IMR-90 (cell line): Measurements from ENCODE around the gene NSMCE3. TPM values are rescaled to one million over a fixed set of nuclear protein-coding genes. Genes with fewer than 3 reads are reported as not detected.

ENCODE experiments used
- ATAC-seq: fragments of 200-7000 bp; cut with Tn5 transposase; 2 replicates; pipeline ENCODE4 v1.9.1; 2020; ENCODE audit warnings: low read depth, mild to moderate bottlenecking, moderate library complexity
- BruUV-seq: library from RNA; stranded (reverse); fragments of 400-500 nt; replicated peaks from 2 replicates; lab custom pipeline; 2021; lab: Mats Ljungman, UMichigan
- CTCF ChIA-PET: fragments of 300-600 bp; formaldehyde crosslinking; extraction: SDS; loops from one replicate; lab custom pipeline; 2021; ENCODE audit warnings: antibody characterized with exemption; lab: Yijun Ruan, JAX
- POLR2A ChIA-PET: fragments of 300-600 bp; sonication (Branson Sonifier 250); formaldehyde crosslinking; loops from one replicate; lab custom pipeline; 2022; ENCODE audit warnings: antibody characterized with exemption; ENCODE audit not compliant: unreplicated experiment; lab: Charles Lee
- DNase-seq: peaks from one replicate; pipeline ENCODE4 v3.0.0; 2013
- H2AFZ ChIP-seq: replicated peaks from 2 replicates; pipeline ENCODE3; 2013; ENCODE audit warnings: low read length, mild to moderate bottlenecking; ENCODE audit not compliant: poor library complexity
- H2AK5ac ChIP-seq: 2 replicates; pipeline ENCODE4 v1.6.1; 2013; ENCODE audit warnings: low read depth, low read length, inconsistent platforms
- H2AK9ac ChIP-seq: replicated peaks from 2 replicates; pipeline ENCODE3; 2013; ENCODE audit warnings: mild to moderate bottlenecking, low read depth, low read length, moderate library complexity; ENCODE audit not compliant: poor library complexity
- H2BK120ac ChIP-seq: 2 replicates; pipeline ENCODE4 v1.6.1; 2013; ENCODE audit warnings: low read depth, low read length, inconsistent platforms
- H2BK15ac ChIP-seq: 3 replicates; pipeline ENCODE4 v1.6.1; 2013; ENCODE audit warnings: low read depth, low read length, inconsistent platforms
- H2BK20ac ChIP-seq: 2 replicates; pipeline ENCODE4 v1.6.1; 2013; ENCODE audit warnings: low read depth, mild to moderate bottlenecking, inconsistent platforms, low read length, moderate library complexity
- H2BK5ac ChIP-seq: 2 replicates; pipeline ENCODE4 v1.6.1; 2013; ENCODE audit warnings: mild to moderate bottlenecking, low read depth, low read length, inconsistent platforms; ENCODE audit not compliant: poor library complexity, severe bottlenecking
- H3K14ac ChIP-seq: replicated peaks from 2 replicates; pipeline ENCODE4 v1.6.1; 2013; ENCODE audit warnings: low read depth, low read length, inconsistent platforms
- H3K18ac ChIP-seq: 2 replicates; pipeline ENCODE4 v1.6.1; 2013; ENCODE audit warnings: low read depth, low read length, control low read depth
- H3K23ac ChIP-seq: 2 replicates; pipeline ENCODE4 v1.6.1; 2013; ENCODE audit warnings: low read depth, low read length, inconsistent platforms
- H3K27ac ChIP-seq: 2 replicates; pipeline ENCODE4 v1.5.1; 2013; ENCODE audit warnings: mild to moderate bottlenecking, control low read depth, low read length; ENCODE audit not compliant: insufficient read depth
- H3K27me3 ChIP-seq: 2 replicates; pipeline ENCODE4 v1.6.1; 2013; ENCODE audit warnings: low read length; ENCODE audit not compliant: control insufficient read depth, insufficient read depth
- H3K36me3 ChIP-seq: 2 replicates; pipeline ENCODE4 v1.6.1; 2013; ENCODE audit warnings: low read length, mixed read lengths; ENCODE audit not compliant: control insufficient read depth, insufficient read depth
- H3K4ac ChIP-seq: 2 replicates; pipeline ENCODE4 v1.6.1; 2013; ENCODE audit warnings: low read depth, low read length, inconsistent platforms
- H3K4me1 ChIP-seq: 2 replicates; pipeline ENCODE4 v1.6.1; 2013; ENCODE audit warnings: low read length, mixed read lengths; ENCODE audit not compliant: control insufficient read depth, insufficient read depth
- H3K4me2 ChIP-seq: 2 replicates; pipeline ENCODE4 v1.6.1; 2013; ENCODE audit warnings: low read depth, mild to moderate bottlenecking, control low read depth, low read length, moderate library complexity
- H3K4me3 ChIP-seq: 2 replicates; pipeline ENCODE4 v1.5.1; 2013; ENCODE audit warnings: low read depth, mild to moderate bottlenecking, control low read depth, low read length, moderate library complexity; ENCODE audit not compliant: insufficient read depth
- H3K56ac ChIP-seq: 2 replicates; pipeline ENCODE4 v1.6.1; 2013; ENCODE audit warnings: low read length, inconsistent platforms; ENCODE audit not compliant: insufficient read depth; ENCODE audit errors: extremely low read depth
- H3K79me1 ChIP-seq, 2 experiments: 2 replicates each; pipeline ENCODE4 v1.6.1; 2013; ENCODE audit warnings: low read length in 2 of 2, inconsistent platforms in 1 of 2, low read depth in 1 of 2
- H3K9ac ChIP-seq: 2 replicates; pipeline ENCODE4 v1.6.1; 2013; ENCODE audit warnings: low read depth, low read length, control low read depth
- H3K9me1 ChIP-seq: 2 replicates; pipeline ENCODE4 v1.6.1; 2013; ENCODE audit warnings: low read length, inconsistent platforms; ENCODE audit not compliant: insufficient read depth
- H3K9me3 ChIP-seq: 2 replicates; pipeline ENCODE4 v1.6.1; 2013; ENCODE audit warnings: low read length; ENCODE audit not compliant: control insufficient read depth, insufficient read depth
- H4K20me1 ChIP-seq: 2 replicates; pipeline ENCODE4 v1.6.1; 2013; ENCODE audit warnings: low read length, inconsistent platforms; ENCODE audit not compliant: insufficient read depth
- H4K5ac ChIP-seq: 2 replicates; pipeline ENCODE4 v1.6.1; 2013; ENCODE audit warnings: mild to moderate bottlenecking, low read depth, low read length, control low read depth
- H4K8ac ChIP-seq, 2 experiments: 2 replicates each; pipeline ENCODE4 v1.6.1; 2013; ENCODE audit warnings: low read depth in 2 of 2, low read length in 2 of 2, control low read depth in 1 of 2, inconsistent platforms in 1 of 2
- H4K91ac ChIP-seq: 2 replicates; pipeline ENCODE4 v1.6.1; 2013; ENCODE audit warnings: low read depth, low read length, inconsistent platforms; ENCODE audit not compliant: insufficient read depth
- BHLHE40 ChIP-seq: fragments of 150-350 bp; IDR thresholded peaks from 2 replicates; pipeline ENCODE4 v1.6.1; 2016; ENCODE audit warnings: mild to moderate bottlenecking, low read depth, low read length
- CEBPB ChIP-seq: IDR thresholded peaks from 2 replicates; pipeline ENCODE4 v1.6.1; 2012; ENCODE audit warnings: low read depth, low read length, improper control_type of control experiment
- CTCF ChIP-seq: conservative IDR thresholded peaks from 2 replicates; pipeline ENCODE4 v1.5.1; 2012; ENCODE audit warnings: mild to moderate bottlenecking, low read depth, low read length, improper control_type of control experiment
- FOS ChIP-seq: fragments of 150-350 bp; IDR thresholded peaks from 2 replicates; pipeline ENCODE4 v1.6.1; 2016; ENCODE audit warnings: low read depth, low read length
- MAFK ChIP-seq: IDR thresholded peaks from 2 replicates; pipeline ENCODE4 v1.6.1; 2012; ENCODE audit warnings: low read depth, low read length, improper control_type of control experiment
- MAZ ChIP-seq: IDR thresholded peaks from 2 replicates; pipeline ENCODE4 v1.6.1; 2012; ENCODE audit warnings: low read depth, mild to moderate bottlenecking, low read length, improper control_type of control experiment, moderate library complexity, borderline replicate concordance
- MXI1 ChIP-seq: IDR thresholded peaks from 2 replicates; pipeline ENCODE4 v1.6.1; 2012; ENCODE audit warnings: low read depth, mild to moderate bottlenecking, low read length, moderate library complexity, borderline replicate concordance
- POLR2A ChIP-seq: IDR thresholded peaks from 2 replicates; pipeline ENCODE4 v1.6.1; 2012; ENCODE audit warnings: mild to moderate bottlenecking, low read depth, low read length
- RAD21 ChIP-seq: IDR thresholded peaks from 2 replicates; pipeline ENCODE4 v1.6.1; 2012; ENCODE audit warnings: low read length, improper control_type of control experiment
- RCOR1 ChIP-seq: IDR thresholded peaks from 2 replicates; pipeline ENCODE4 v1.6.1; 2012; ENCODE audit warnings: mild to moderate bottlenecking, low read length, improper control_type of control experiment; ENCODE audit not compliant: insufficient replicate concordance
- RFX5 ChIP-seq: IDR thresholded peaks from 2 replicates; pipeline ENCODE4 v1.8.0; 2012; ENCODE audit warnings: low read depth, mild to moderate bottlenecking, low read length, moderate library complexity
- SMC3 ChIP-seq: fragments of 150-350 bp; IDR thresholded peaks from 2 replicates; pipeline ENCODE4 v1.6.1; 2016; ENCODE audit warnings: low read depth, mild to moderate bottlenecking, antibody characterized with exemption, low read length, moderate library complexity
- WGBS, 2 experiments: methylation state at CpG; one replicate each; pipeline versions ENCODE4 v1.1.5 to v1.1.7; 2013; ENCODE audit warnings: missing lambda C conversion rate in 2 of 2; ENCODE audit not compliant: insufficient read length in 1 of 2; ENCODE audit errors: extremely low coverage in 2 of 2; 5-methylcytosine and 5-hydroxymethylcytosine counted together
- dilution Hi-C: fragments of 300-500 bp; cut with HindIII; formaldehyde crosslinking; loops from one replicate; pipeline ENCODE4 v1.14.3; 2018; ENCODE audit warnings: low sequenced_read_pairs; ENCODE audit not compliant: unreplicated experiment
- in situ Hi-C: fragments of 300-500 bp; cut with MboI; formaldehyde crosslinking; loops from 3 replicates; pipeline ENCODE4 v1.14.3; 2019; ENCODE audit warnings: low sequenced_read_pairs, inconsistent platforms, mixed read lengths
- intact Hi-C: fragments of 100-400 bp; cut with micrococcal nuclease; formaldehyde crosslinking; loops from 2 replicates; pipeline ENCODE4 v1.10.0; 2022
- polyA plus RNA-seq, 3 experiments: library from polyadenylated mRNA; depleted of rRNA; stranded (reverse); fragments of >200 nt; gene quantifications; 2 replicates each; pipeline ENCODE4 v1.2.3, GENCODE V29; 2012; ENCODE audit warnings: low replicate concordance in 1 of 3
- total RNA-seq: library from RNA; depleted of rRNA; stranded (reverse); fragments of >200 nt; gene quantifications from 2 replicates; pipeline ENCODE4 v1.2.3, GENCODE V29; 2012
- TF ChIP-seq, protein P1 (sequence below): fragments of 150-350 bp; IDR thresholded peaks from 2 replicates; pipeline ENCODE4 v1.6.1; 2017; ENCODE audit warnings: mild to moderate bottlenecking, antibody characterized with exemption, low read length, low read depth

Gene NSMCE3
- total and polyA plus RNA-seq, 2 of the 4 experiments (the other 2 are of a cell fraction): 5.1 to 6.3 TPM

DNA sequence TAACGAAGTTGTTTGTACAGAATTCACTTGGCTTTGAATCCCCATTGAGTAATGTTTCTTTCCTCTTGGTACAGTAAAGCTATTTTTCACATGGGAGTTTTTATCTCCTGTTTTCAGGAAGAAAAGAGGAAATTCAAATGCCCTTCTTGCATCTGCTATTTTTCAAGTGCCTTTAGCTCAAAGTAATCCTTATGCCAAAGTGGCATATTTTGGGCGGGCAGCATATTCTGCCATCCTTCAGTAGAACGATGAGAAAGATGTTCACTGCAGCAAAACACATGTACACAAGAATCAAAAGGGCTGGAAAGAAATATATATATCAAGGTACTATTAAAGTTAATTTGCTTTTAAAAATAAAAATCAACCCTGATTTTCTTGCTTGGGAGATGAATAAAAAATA, 5.3 kb upstream of the NSMCE3 start:
- H2BK120ac ChIP-seq: no peak overlapping the region
- H2BK20ac ChIP-seq: no peak overlapping the region
- H3K18ac ChIP-seq: no peak overlapping the region
- H4K91ac ChIP-seq: no peak overlapping the region
- no peak overlapping the region for H2AFZ ChIP-seq
- peaks cover 7% of the 10 kb centered on the region for H3K4me1 ChIP-seq
- H3K9me1 ChIP-seq: peaks cover 7% of the 10 kb centered on the region; the same call in 1 of the 2 replicates
- H2BK15ac ChIP-seq: no peak overlapping the region
- no peak overlapping the region for H2AK5ac ChIP-seq
- no TSS peak for BruUV-seq
- POLR2A ChIA-PET: no interaction called here
- no peak overlapping the region for H3K9ac ChIP-seq
- H3K27ac ChIP-seq: no peak overlapping the region
- no peaks in the 10 kb centered on the region for H4K20me1 ChIP-seq
- whole genome bisulfite sequencing, 2 experiments: 100% methylated on average over 1 of the region's 3 CpGs; no CpG with 5 or more reads in 1 of the 2 experiments
- in situ Hi-C loops (no loop called here), intact Hi-C loops (no loop called here), dilution Hi-C loops (no loop called here)
- H3K4ac ChIP-seq: no peak overlapping the region
- TF ChIP-seq MAZ (no peak), FOS (no peak), MXI1 (no peak), POLR2A (no peak), SMC3 (no peak), RFX5 (no peak), CEBPB (no peak), RAD21 (no peak), RCOR1 (no peak), BHLHE40 (no peak), MAFK (no peak), CTCF (no peak)
- TF ChIP-seq, protein P1, sequence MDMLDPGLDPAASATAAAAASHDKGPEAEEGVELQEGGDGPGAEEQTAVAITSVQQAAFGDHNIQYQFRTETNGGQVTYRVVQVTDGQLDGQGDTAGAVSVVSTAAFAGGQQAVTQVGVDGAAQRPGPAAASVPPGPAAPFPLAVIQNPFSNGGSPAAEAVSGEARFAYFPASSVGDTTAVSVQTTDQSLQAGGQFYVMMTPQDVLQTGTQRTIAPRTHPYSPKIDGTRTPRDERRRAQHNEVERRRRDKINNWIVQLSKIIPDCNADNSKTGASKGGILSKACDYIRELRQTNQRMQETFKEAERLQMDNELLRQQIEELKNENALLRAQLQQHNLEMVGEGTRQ: no peak
- no peak overlapping the region for H4K8ac ChIP-seq
- H3K14ac ChIP-seq: no peak overlapping the region
- H4K5ac ChIP-seq: no peak overlapping the region
- H3K56ac ChIP-seq: no peak overlapping the region
- no peak overlapping the region for H3K23ac ChIP-seq
- no peak for ATAC-seq
- no peaks in the 10 kb centered on the region for H3K36me3 ChIP-seq
- no peaks in the 10 kb centered on the region for H3K79me1 ChIP-seq
- no peaks in the 10 kb centered on the region for H3K9me3 ChIP-seq
- no peak overlapping the region for H2BK5ac ChIP-seq
- H2AK9ac ChIP-seq: no peak overlapping the region
- DNase-seq: no peak
- CTCF ChIA-PET: no interaction called here
- no peak overlapping the region for H3K4me2 ChIP-seq
- no peaks in the 10 kb centered on the region for H3K27me3 ChIP-seq
- H3K4me3 ChIP-seq: no peak overlapping the region
